SK-N-SH treated with all-trans-retinoic acid at 6 μM for 48 hours (cell line): ENCODE measurements around the gene GLIS1.

Source experiments
- ATAC-seq: fragments of 200-7000 bp; cut with Tn5 transposase; 3 replicates; pipeline ENCODE4 v1.9.1; 2020; ENCODE audit warnings: mild to moderate bottlenecking, moderate library complexity
- ARNTL ChIP-seq: fragments of 450-650 bp; formaldehyde crosslinking; IDR thresholded peaks from 2 replicates; pipeline ENCODE4 v1.5.0; 2020; ENCODE audit warnings: low read depth, mild to moderate bottlenecking, moderate library complexity, borderline replicate concordance
- BACH2 ChIP-seq: fragments of 250-450 bp; sonication (Bioruptor Pico); IDR thresholded peaks from 2 replicates; pipeline ENCODE4 v1.9.0; 2021; ENCODE audit warnings: mild to moderate bottlenecking, borderline replicate concordance
- CSDC2 ChIP-seq: fragments of 250-450 bp; sonication (Bioruptor Pico); IDR thresholded peaks from 2 replicates; pipeline ENCODE4 v1.5.0; 2020; ENCODE audit warnings: mild to moderate bottlenecking, moderate library complexity
- ESRRG ChIP-seq: fragments of 250-450 bp; sonication (Bioruptor Pico); IDR thresholded peaks from 2 replicates; pipeline ENCODE4 v1.6.1; 2021; ENCODE audit warnings: mild to moderate bottlenecking
- ISL1 ChIP-seq: fragments of 250-450 bp; sonication (Bioruptor Pico); IDR thresholded peaks from 2 replicates; pipeline ENCODE4 v2.1.2; 2022; ENCODE audit warnings: mild to moderate bottlenecking, moderate library complexity
- PPARA ChIP-seq: fragments of 250-450 bp; sonication (Bioruptor Pico); IDR thresholded peaks from 2 replicates; pipeline ENCODE4 v1.5.0; 2020; ENCODE audit warnings: mild to moderate bottlenecking, borderline replicate concordance
- RARB ChIP-seq: fragments of 250-450 bp; sonication (Bioruptor Pico); IDR thresholded peaks from 2 replicates; pipeline ENCODE4 v1.8.0; 2021; ENCODE audit warnings: mild to moderate bottlenecking, moderate library complexity
- SNAI2 ChIP-seq: fragments of 250-450 bp; sonication (Bioruptor Pico); IDR thresholded peaks from 2 replicates; pipeline ENCODE4 v1.5.0; 2020; ENCODE audit warnings: mild to moderate bottlenecking, moderate library complexity
- TCF4 ChIP-seq: fragments of 250-450 bp; sonication (Bioruptor Pico); IDR thresholded peaks from 2 replicates; pipeline ENCODE4 v1.8.0; 2021; ENCODE audit warnings: mild to moderate bottlenecking, moderate library complexity, borderline replicate concordance
- ZC3H10 ChIP-seq: fragments of 250-450 bp; sonication (Bioruptor Pico); IDR thresholded peaks from 2 replicates; pipeline ENCODE4 v1.5.1; 2021; ENCODE audit warnings: mild to moderate bottlenecking, moderate library complexity
- ZFP3 ChIP-seq: fragments of 250-450 bp; sonication (Bioruptor Pico); IDR thresholded peaks from 2 replicates; pipeline ENCODE4 v1.5.0; 2020; ENCODE audit warnings: mild to moderate bottlenecking, moderate library complexity
- ZFP30 ChIP-seq: fragments of 450-650 bp; formaldehyde crosslinking; IDR thresholded peaks from 2 replicates; pipeline ENCODE4 v1.5.0; 2022; ENCODE audit warnings: mild to moderate bottlenecking, moderate library complexity
- ZNF70 ChIP-seq: fragments of 450-650 bp; formaldehyde crosslinking; IDR thresholded peaks from 2 replicates; pipeline ENCODE4 v1.5.0; 2020; ENCODE audit warnings: mild to moderate bottlenecking, moderate library complexity
- TF ChIP-seq, protein P1 (sequence below): fragments of 250-450 bp; sonication (Bioruptor Pico); IDR thresholded peaks from 2 replicates; pipeline ENCODE4 v1.5.1; 2021; ENCODE audit warnings: mild to moderate bottlenecking, moderate library complexity
- TF ChIP-seq, protein P2 (sequence below): fragments of 250-450 bp; sonication (Bioruptor Pico); IDR thresholded peaks from 2 replicates; pipeline ENCODE4 v1.8.0; 2020; ENCODE audit warnings: mild to moderate bottlenecking, moderate library complexity, borderline replicate concordance
- TF ChIP-seq, protein P3 (sequence below): fragments of 250-450 bp; sonication (Bioruptor Pico); IDR thresholded peaks from 2 replicates; pipeline ENCODE4 v1.5.1; 2020; ENCODE audit warnings: low read depth, mild to moderate bottlenecking, moderate library complexity
- TF ChIP-seq, protein P4 (sequence below): fragments of 250-450 bp; sonication (Bioruptor Pico); IDR thresholded peaks from 2 replicates; pipeline ENCODE4 v1.8.0; 2021; ENCODE audit warnings: low read depth, mild to moderate bottlenecking, moderate library complexity, borderline replicate concordance
- TF ChIP-seq, protein P5 (sequence below): fragments of 250-450 bp; sonication (Bioruptor Pico); IDR thresholded peaks from 2 replicates; pipeline ENCODE4 v1.5.0; 2020; ENCODE audit warnings: mild to moderate bottlenecking, moderate library complexity

Gene GLIS1

DNA sequence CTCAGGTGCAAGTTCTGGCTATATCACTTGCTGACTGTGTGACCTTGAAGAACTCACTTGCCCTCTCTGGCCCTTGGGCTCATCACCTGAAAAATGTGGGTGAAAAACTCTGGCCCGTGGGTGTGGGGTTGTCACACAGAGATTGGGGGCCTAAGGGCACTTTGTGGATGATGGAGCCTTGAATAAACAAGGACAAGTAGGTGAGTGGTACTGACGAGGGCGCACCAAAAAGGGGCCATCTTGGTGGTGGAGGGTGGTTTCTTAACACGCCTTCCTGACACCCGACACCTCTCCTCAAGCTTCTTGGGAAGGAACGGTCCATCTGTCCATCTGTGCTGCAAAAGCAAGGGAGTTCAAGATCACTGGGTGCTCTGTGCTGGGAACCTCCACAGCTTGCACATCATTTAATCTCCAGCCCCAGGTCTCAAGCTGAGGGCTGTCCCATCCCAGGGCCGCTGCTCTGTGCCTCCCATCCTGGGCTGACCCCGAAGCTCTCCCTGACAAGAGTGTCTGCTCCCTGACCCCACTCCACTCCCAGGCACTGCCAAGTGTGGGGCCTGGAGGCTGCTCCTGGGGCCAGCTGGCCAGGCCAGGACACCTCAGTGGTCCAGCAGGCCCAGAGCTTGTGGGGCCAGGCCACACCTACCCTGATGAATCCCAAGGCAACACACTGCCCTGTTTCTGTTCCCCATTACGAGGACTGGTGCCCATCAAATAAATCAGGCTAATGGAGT lies 97.3 kb downstream of the GLIS1 start:
- ATAC-seq = peak; percentile 69
- TF ChIP-seq TCF4 (CRISPR knock-in tag) (peak; percentile 82), ISL1 (no peak)

DNA sequence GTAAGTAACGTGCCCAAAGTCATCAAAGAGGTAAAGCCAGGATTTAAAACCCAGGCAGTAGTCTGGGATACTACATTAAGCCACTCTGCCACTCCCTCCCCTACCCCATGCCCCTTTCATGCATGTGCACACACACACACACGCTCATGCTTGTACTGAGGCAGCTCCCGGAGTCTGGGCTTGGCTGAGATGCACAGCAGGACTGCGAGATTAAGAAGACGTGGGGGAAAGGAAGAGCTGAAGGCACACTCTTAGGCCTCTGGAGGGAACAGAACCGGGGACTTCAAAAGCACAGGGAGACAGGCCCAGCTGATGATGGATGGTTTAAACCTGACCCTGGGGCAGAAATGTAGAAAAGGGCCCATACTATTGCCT lies 98.3 kb downstream of the GLIS1 start:
- ATAC-seq = no peak

DNA sequence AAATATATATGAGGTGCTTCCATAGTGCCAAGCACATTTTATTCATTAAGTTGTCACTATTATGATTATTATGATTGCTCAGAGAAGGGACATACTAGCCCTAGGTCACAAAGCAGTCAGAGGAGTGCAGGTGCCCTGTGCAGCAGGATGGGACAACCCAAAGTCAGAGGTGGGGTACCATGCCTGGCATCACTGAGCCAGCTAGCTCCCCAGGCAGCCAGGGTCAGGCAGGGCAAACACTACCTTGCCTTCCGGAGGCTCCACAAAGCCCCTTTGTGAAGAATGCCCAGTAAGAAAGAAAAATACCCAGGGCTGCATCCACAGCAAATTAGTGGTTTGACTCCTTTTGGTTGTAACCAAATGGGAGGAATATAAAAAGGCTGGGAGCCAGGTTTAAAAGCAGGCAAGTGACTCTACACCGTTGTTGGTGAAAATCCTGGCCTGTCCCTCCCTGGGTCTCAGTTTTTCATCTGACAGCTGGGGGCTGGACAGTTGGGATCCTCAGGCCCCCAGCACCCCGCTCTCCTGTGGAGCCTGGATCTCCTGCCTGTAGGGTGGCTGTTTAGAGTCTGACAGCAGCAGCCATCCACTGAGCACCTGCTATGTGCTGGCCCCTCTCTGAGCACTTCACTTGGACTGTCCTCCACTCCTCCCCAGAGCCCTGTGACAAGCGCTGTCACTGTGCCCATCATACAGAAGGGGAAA lies 98.8 kb downstream of the GLIS1 start:
- ATAC-seq = no peak
- TF ChIP-seq, protein P1, sequence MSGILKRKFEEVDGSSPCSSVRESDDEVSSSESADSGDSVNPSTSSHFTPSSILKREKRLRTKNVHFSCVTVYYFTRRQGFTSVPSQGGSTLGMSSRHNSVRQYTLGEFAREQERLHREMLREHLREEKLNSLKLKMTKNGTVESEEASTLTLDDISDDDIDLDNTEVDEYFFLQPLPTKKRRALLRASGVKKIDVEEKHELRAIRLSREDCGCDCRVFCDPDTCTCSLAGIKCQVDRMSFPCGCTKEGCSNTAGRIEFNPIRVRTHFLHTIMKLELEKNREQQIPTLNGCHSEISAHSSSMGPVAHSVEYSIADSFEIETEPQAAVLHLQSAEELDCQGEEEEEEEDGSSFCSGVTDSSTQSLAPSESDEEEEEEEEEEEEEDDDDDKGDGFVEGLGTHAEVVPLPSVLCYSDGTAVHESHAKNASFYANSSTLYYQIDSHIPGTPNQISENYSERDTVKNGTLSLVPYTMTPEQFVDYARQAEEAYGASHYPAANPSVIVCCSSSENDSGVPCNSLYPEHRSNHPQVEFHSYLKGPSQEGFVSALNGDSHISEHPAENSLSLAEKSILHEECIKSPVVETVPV (CRISPR knock-in tag) = no peak
- TF ChIP-seq RARB (CRISPR knock-in tag) (no peak), ZFP30 (CRISPR knock-in tag) (no peak)
- TF ChIP-seq, protein P2, sequence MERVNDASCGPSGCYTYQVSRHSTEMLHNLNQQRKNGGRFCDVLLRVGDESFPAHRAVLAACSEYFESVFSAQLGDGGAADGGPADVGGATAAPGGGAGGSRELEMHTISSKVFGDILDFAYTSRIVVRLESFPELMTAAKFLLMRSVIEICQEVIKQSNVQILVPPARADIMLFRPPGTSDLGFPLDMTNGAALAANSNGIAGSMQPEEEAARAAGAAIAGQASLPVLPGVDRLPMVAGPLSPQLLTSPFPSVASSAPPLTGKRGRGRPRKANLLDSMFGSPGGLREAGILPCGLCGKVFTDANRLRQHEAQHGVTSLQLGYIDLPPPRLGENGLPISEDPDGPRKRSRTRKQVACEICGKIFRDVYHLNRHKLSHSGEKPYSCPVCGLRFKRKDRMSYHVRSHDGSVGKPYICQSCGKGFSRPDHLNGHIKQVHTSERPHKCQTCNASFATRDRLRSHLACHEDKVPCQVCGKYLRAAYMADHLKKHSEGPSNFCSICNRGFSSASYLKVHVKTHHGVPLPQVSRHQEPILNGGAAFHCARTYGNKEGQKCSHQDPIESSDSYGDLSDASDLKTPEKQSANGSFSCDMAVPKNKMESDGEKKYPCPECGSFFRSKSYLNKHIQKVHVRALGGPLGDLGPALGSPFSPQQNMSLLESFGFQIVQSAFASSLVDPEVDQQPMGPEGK (CRISPR knock-in tag) = no peak

More for the DNA sequence above, 98.3 kb downstream of the GLIS1 start:
- TF ChIP-seq, protein P3, sequence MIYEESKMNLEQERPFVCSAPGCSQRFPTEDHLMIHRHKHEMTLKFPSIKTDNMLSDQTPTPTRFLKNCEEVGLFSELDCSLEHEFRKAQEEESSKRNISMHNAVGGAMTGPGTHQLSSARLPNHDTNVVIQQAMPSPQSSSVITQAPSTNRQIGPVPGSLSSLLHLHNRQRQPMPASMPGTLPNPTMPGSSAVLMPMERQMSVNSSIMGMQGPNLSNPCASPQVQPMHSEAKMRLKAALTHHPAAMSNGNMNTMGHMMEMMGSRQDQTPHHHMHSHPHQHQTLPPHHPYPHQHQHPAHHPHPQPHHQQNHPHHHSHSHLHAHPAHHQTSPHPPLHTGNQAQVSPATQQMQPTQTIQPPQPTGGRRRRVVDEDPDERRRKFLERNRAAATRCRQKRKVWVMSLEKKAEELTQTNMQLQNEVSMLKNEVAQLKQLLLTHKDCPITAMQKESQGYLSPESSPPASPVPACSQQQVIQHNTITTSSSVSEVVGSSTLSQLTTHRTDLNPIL (CRISPR knock-in tag) = no peak
- TF ChIP-seq ZFP30 (CRISPR knock-in tag) (no peak), ZC3H10 (CRISPR knock-in tag) (no peak), ARNTL (CRISPR knock-in tag) (no peak), BACH2 (CRISPR knock-in tag) (no peak), PPARA (CRISPR knock-in tag) (no peak), ISL1 (no peak), CSDC2 (no peak), ESRRG (no peak)
- TF ChIP-seq, protein P4, sequence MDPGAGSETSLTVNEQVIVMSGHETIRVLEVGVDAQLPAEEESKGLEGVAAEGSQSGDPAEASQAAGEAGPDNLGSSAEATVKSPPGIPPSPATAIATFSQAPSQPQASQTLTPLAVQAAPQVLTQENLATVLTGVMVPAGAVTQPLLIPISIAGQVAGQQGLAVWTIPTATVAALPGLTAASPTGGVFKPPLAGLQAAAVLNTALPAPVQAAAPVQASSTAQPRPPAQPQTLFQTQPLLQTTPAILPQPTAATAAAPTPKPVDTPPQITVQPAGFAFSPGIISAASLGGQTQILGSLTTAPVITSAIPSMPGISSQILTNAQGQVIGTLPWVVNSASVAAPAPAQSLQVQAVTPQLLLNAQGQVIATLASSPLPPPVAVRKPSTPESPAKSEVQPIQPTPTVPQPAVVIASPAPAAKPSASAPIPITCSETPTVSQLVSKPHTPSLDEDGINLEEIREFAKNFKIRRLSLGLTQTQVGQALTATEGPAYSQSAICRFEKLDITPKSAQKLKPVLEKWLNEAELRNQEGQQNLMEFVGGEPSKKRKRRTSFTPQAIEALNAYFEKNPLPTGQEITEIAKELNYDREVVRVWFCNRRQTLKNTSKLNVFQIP = no peak
- TF ChIP-seq, protein P5, sequence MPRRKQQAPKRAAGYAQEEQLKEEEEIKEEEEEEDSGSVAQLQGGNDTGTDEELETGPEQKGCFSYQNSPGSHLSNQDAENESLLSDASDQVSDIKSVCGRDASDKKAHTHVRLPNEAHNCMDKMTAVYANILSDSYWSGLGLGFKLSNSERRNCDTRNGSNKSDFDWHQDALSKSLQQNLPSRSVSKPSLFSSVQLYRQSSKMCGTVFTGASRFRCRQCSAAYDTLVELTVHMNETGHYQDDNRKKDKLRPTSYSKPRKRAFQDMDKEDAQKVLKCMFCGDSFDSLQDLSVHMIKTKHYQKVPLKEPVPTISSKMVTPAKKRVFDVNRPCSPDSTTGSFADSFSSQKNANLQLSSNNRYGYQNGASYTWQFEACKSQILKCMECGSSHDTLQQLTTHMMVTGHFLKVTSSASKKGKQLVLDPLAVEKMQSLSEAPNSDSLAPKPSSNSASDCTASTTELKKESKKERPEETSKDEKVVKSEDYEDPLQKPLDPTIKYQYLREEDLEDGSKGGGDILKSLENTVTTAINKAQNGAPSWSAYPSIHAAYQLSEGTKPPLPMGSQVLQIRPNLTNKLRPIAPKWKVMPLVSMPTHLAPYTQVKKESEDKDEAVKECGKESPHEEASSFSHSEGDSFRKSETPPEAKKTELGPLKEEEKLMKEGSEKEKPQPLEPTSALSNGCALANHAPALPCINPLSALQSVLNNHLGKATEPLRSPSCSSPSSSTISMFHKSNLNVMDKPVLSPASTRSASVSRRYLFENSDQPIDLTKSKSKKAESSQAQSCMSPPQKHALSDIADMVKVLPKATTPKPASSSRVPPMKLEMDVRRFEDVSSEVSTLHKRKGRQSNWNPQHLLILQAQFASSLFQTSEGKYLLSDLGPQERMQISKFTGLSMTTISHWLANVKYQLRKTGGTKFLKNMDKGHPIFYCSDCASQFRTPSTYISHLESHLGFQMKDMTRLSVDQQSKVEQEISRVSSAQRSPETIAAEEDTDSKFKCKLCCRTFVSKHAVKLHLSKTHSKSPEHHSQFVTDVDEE (CRISPR knock-in tag) = no peak

DNA sequence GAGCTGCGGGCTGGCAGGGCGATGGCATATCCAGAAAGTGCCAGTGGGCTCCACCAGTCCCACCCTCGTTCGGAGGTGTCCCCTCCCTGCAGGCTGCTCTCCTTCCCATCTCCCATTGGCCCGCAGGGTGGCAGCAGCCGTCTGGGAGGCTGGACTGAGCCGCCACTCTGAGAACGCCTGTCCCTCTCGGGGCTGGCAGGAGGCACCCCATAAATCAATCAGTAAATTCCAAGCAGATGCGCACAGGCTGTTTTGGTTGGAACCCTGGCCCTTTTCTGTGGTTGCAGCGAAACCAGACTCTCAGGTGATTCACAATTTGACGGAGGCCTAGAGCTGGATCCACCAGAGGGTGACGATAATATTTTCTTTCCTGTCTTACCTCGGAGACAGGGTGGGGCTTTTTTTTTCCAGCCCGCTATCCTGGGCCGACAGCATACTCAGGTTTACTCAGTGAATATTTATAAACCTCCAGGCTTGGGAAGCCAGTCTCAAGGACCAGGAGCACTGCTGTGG lies 99.7 kb downstream of the GLIS1 start:
- no peak for ATAC-seq
- no peak for TF ChIP-seq ARNTL (CRISPR knock-in tag)
- TF ChIP-seq ZFP30 (CRISPR knock-in tag) = no peak
- TF ChIP-seq, protein P1 (CRISPR knock-in tag) = no peak
- TF ChIP-seq SNAI2 (CRISPR knock-in tag) = no peak
- no peak for TF ChIP-seq RARB (CRISPR knock-in tag)
- TF ChIP-seq, protein P5 (CRISPR knock-in tag) = no peak
- no peak for TF ChIP-seq ZNF70 (CRISPR knock-in tag)
- no peak for TF ChIP-seq ZFP3 (CRISPR knock-in tag)
- TF ChIP-seq, protein P4 = no peak
